ENCODE measurements around the gene RNASEH2A.

- 0 out of 2 replicates have a peak, but pooled peaks have one; percentile 16 for TF ChIP-seq CTCF (IDR thresholded peaks at IDR 0.05; ENCODE audit: low read depth, low read length)
- TF ChIP-seq EZH2phosphoT487 (IDR thresholded peaks at IDR 0.05; ENCODE audit: low read depth), result no peak
These were observed 12.8 kb upstream of the RNASEH2A start for GRCh38 chr19:12793290-12794195.

Data from OCI-LY3 (cell line).